HEK293T (cell line): ENCODE results near the gene C6orf62.

ENCODE experiments used
- CTCF ChIA-PET: fragments of 350-600 bp; formaldehyde crosslinking; extraction: SDS; loops from one replicate; lab custom pipeline; 2021; ENCODE audit warnings: antibody characterized with exemption, inconsistent platforms; lab: Yijun Ruan, JAX
- POLR2A ChIA-PET: fragments of 350-600 bp; formaldehyde crosslinking; extraction: SDS; loops from one replicate; lab custom pipeline; 2020; ENCODE audit warnings: antibody characterized with exemption, inconsistent platforms; lab: Yijun Ruan, JAX
- DNase-seq: peaks from one replicate; pipeline ENCODE4 v3.0.0; 2012; ENCODE audit warnings: mixed read lengths; ENCODE audit errors: extremely low spot score
- ARNT ChIP-seq: fragments of 450-650 bp; IDR thresholded peaks from 2 replicates; pipeline ENCODE4 v1.6.1; 2017; ENCODE audit warnings: mild to moderate bottlenecking
- BHLHE40 ChIP-seq: fragments of 450-650 bp; IDR thresholded peaks from 2 replicates; pipeline ENCODE4 v1.6.1; 2016; ENCODE audit warnings: mild to moderate bottlenecking, moderate library complexity, borderline replicate concordance
- CTBP1 ChIP-seq: fragments of 450-650 bp; IDR thresholded peaks from 2 replicates; pipeline ENCODE4 v1.6.1; 2016; ENCODE audit warnings: borderline replicate concordance
- ELF4 ChIP-seq: fragments of 450-650 bp; IDR thresholded peaks from 2 replicates; pipeline ENCODE4 v1.6.1; 2017; ENCODE audit warnings: antibody characterized with exemption
- FOXA1 ChIP-seq: fragments of 450-650 bp; IDR thresholded peaks from 2 replicates; pipeline ENCODE4 v1.6.1; 2016; ENCODE audit warnings: mild to moderate bottlenecking
- FOXK2 ChIP-seq: fragments of 450-650 bp; IDR thresholded peaks from 2 replicates; pipeline ENCODE4 v1.6.1; 2016; ENCODE audit warnings: mild to moderate bottlenecking
- FOXM1 ChIP-seq: fragments of 450-650 bp; IDR thresholded peaks from 2 replicates; pipeline ENCODE4 v1.6.1; 2017; ENCODE audit warnings: mild to moderate bottlenecking, borderline replicate concordance
- HDGF ChIP-seq: fragments of 450-650 bp; IDR thresholded peaks from 2 replicates; pipeline ENCODE4 v1.6.1; 2017; ENCODE audit warnings: antibody characterized with exemption, borderline replicate concordance
- L3MBTL2 ChIP-seq: fragments of 450-650 bp; conservative IDR thresholded peaks from 2 replicates; pipeline ENCODE4 v1.6.1; 2016; ENCODE audit warnings: mild to moderate bottlenecking
- LEF1 ChIP-seq: fragments of 450-650 bp; IDR thresholded peaks from 2 replicates; pipeline ENCODE4 v1.6.1; 2017; ENCODE audit warnings: mild to moderate bottlenecking, borderline replicate concordance
- NFRKB ChIP-seq: fragments of 450-650 bp; IDR thresholded peaks from 2 replicates; pipeline ENCODE4 v1.6.1; 2016; ENCODE audit warnings: mild to moderate bottlenecking, moderate library complexity
- PKNOX1 ChIP-seq: fragments of 450-650 bp; IDR thresholded peaks from 2 replicates; pipeline ENCODE4 v1.6.1; 2016
- SP1 ChIP-seq: fragments of 450-650 bp; IDR thresholded peaks from 2 replicates; pipeline ENCODE4 v1.6.1; 2017
- SUZ12 ChIP-seq: fragments of 450-650 bp; IDR thresholded peaks from 2 replicates; pipeline ENCODE4 v1.6.1; 2016; ENCODE audit warnings: mild to moderate bottlenecking
- TARDBP ChIP-seq: fragments of 450-650 bp; IDR thresholded peaks from 2 replicates; pipeline ENCODE4 v1.6.1; 2016
- ZNF384 ChIP-seq: fragments of 450-650 bp; IDR thresholded peaks from 2 replicates; pipeline ENCODE4 v1.6.1; 2016

Gene C6orf62

GRCh38 chr6:24667378-24667803, 51.6 kb downstream of the C6orf62 start:
- no peak for DNase-seq
- POLR2A ChIA-PET = interaction anchor here (0.8 to 2.4 kb wide), 5 partner anchors 22 to 300 kb away, joined by 3 to 14 read pairs (median 5); partner anchors contain the start of gene KIAA0319
- TF ChIP-seq ZNF384 (no peak), BHLHE40 (no peak), NFRKB (no peak), TARDBP (no peak), SUZ12 (no peak), LEF1 (no peak), ARNT (no peak), ELF4 (no peak), PKNOX1 (no peak), FOXM1 (no peak), L3MBTL2 (no peak; the same call in 1 of the 2 replicates)
- CTCF ChIA-PET = interaction anchor here (0.6 to 1.5 kb wide), 3 partner anchors 79 to 86 kb away, joined by 4 to 5 read pairs (median 4); no protein-coding TSS in a partner anchor

GRCh38 chr6:24666641-24667377, 52.1 kb downstream of the C6orf62 start, which contains the start of the genes ACOT13 and TDP2:
TSS of gene ACOT13 (plus strand) at chr6:24667077. CDS start at chr6:24667264, 187 bp downstream.
TSS of gene TDP2 (minus strand) at chr6:24666899. CDS start at chr6:24666862, 37 bp downstream.
- peak; percentile 97 for DNase-seq
- TF ChIP-seq L3MBTL2 = peak; percentile 77
- TF ChIP-seq FOXK2 = no peak
- TF ChIP-seq SP1 = no peak
- TF ChIP-seq HDGF = peak; percentile 20; the same call in 1 of the 2 replicates
- TF ChIP-seq BHLHE40 = no peak
- TF ChIP-seq CTBP1 = peak; percentile 19; the same call in 1 of the 2 replicates
- ChIA-PET POLR2A (interaction anchor here (0.7 to 2.4 kb wide), 8 partner anchors 11 to 300 kb away, joined by 3 to 14 read pairs (median 4); partner anchors contain the start of gene KIAA0319), CTCF (interaction anchor here (0.5 to 1.5 kb wide), 4 partner anchors 18 to 86 kb away, joined by 3 to 5 read pairs (median 4); no protein-coding TSS in a partner anchor)

- ChIA-PET CTCF (interaction anchor here (0.5 to 1.5 kb wide), 3 partner anchors 18 to 85 kb away, joined by 3 to 5 read pairs (median 3); no protein-coding TSS in a partner anchor), POLR2A (interaction anchor here (0.7 to 2.4 kb wide), 7 partner anchors 11 to 109 kb away, joined by 3 to 14 read pairs (median 4); partner anchors contain the start of gene KIAA0319)
- no peak for TF ChIP-seq L3MBTL2
- no peak for TF ChIP-seq SUZ12
- TF ChIP-seq FOXM1 = no peak
- no peak for TF ChIP-seq LEF1
- TF ChIP-seq SP1 = no peak
- TF ChIP-seq FOXA1 = no peak
- no peak for TF ChIP-seq BHLHE40
- TF ChIP-seq ZNF384 = no peak
- no peak for TF ChIP-seq FOXK2
- no peak for TF ChIP-seq TARDBP
- TF ChIP-seq ARNT = no peak
- no peak for TF ChIP-seq ELF4
- TF ChIP-seq CTBP1 = no peak
- no peak for TF ChIP-seq NFRKB
- no peak for TF ChIP-seq PKNOX1
- no peak for TF ChIP-seq HDGF
- peak; percentile 54 for DNase-seq
Observed at GRCh38 chr6:24666097-24666640, 52.8 kb downstream of the C6orf62 start.

GRCh38 chr6:24664046-24664987, 54.6 kb downstream of the C6orf62 start:
- ChIA-PET CTCF (no interaction called here), POLR2A (interaction anchor here (0.6 kb wide), 1 partner anchor 382 kb away, joined by 3 read pairs; no protein-coding TSS in a partner anchor)
- TF ChIP-seq LEF1 (no peak), TARDBP (no peak)
- no peak for DNase-seq

GRCh38 chr6:24663189-24663588, 55.8 kb downstream of the C6orf62 start:
- POLR2A ChIA-PET = no interaction called here
- CTCF ChIA-PET = interaction anchor here (1.0 kb wide), 1 partner anchor 82 kb away, joined by 3 read pairs; no protein-coding TSS in a partner anchor
- TF ChIP-seq L3MBTL2 (no peak), FOXM1 (no peak), TARDBP (no peak), ZNF384 (no peak)

More at GRCh38 chr6:24663189-24663588, 55.8 kb downstream of the C6orf62 start:
- no peak for DNase-seq
